Endodermal cell (in vitro differentiated cells): ENCODE results near the gene PSD. TPM values are rescaled to one million over a fixed set of nuclear protein-coding genes. Genes with fewer than 3 reads are reported as not detected.

Experiments
- DNase-seq: peaks from one replicate; pipeline ENCODE4 v3.0.0-alpha.2; 2017
- H3K27ac ChIP-seq: 2 replicates; pipeline ENCODE4 v1.5.1; 2013; ENCODE audit warnings: mild to moderate bottlenecking, low read depth, low read length, moderate library complexity
- H3K27me3 ChIP-seq: 2 replicates; pipeline ENCODE4 v1.6.1; 2013; ENCODE audit warnings: mild to moderate bottlenecking, low read length, moderate library complexity; ENCODE audit not compliant: insufficient read depth, control insufficient read depth, poor library complexity, severe bottlenecking
- H3K36me3 ChIP-seq: 2 replicates; pipeline ENCODE4 v1.7.0; 2013; ENCODE audit warnings: mild to moderate bottlenecking, low read length, moderate library complexity; ENCODE audit not compliant: control insufficient read depth, insufficient read depth
- H3K4me1 ChIP-seq: one replicate; pipeline ENCODE4 v1.7.0; 2013; ENCODE audit warnings: low read length; ENCODE audit not compliant: control insufficient read depth, insufficient read depth
- H3K4me3 ChIP-seq: 2 replicates; pipeline ENCODE4 v1.5.1; 2013; ENCODE audit warnings: mild to moderate bottlenecking, low read length, moderate library complexity
- H3K9ac ChIP-seq: 2 replicates; pipeline ENCODE4 v1.6.1; 2013; ENCODE audit warnings: mild to moderate bottlenecking, low read length, moderate library complexity; ENCODE audit not compliant: poor library complexity, severe bottlenecking; ENCODE audit errors: extremely low read depth
- H3K9me3 ChIP-seq: 2 replicates; pipeline ENCODE4 v1.6.1; 2013; ENCODE audit warnings: mild to moderate bottlenecking, low read length, moderate library complexity; ENCODE audit not compliant: control insufficient read depth
- H3K27ac Mint-ChIP-seq: 2 replicates; pipeline ENCODE4 v1.8.0; 2020; ENCODE audit warnings: mixed read lengths
- H3K27me3 Mint-ChIP-seq: 2 replicates; pipeline ENCODE4 v1.8.0; 2021; ENCODE audit warnings: mild to moderate bottlenecking, mixed read lengths; ENCODE audit not compliant: insufficient read depth
- H3K36me3 Mint-ChIP-seq: 2 replicates; pipeline ENCODE4 v1.8.0; 2020; ENCODE audit warnings: low read depth, mixed read lengths
- H3K4me1 Mint-ChIP-seq: 2 replicates; pipeline ENCODE4 v1.8.0; 2020; ENCODE audit warnings: mixed read lengths
- H3K4me3 Mint-ChIP-seq: 2 replicates; pipeline ENCODE4 v1.8.0; 2020; ENCODE audit warnings: mild to moderate bottlenecking, moderate library complexity, mixed read lengths
- H3K9me3 Mint-ChIP-seq: 2 replicates; pipeline ENCODE4 v1.8.0; 2020; ENCODE audit warnings: mild to moderate bottlenecking, mixed read lengths
- CTCF ChIP-seq: fragments of 200-600 bp; sonication (generic); conservative IDR thresholded peaks from 2 replicates; pipeline ENCODE4 v1.5.0; 2021; ENCODE audit warnings: antibody characterized with exemption, mild to moderate bottlenecking
- WGBS, 2 experiments: methylation state at CpG; one replicate each; pipeline versions ENCODE4 v1.1.5 to v1.1.7; 2013; ENCODE audit warnings: missing lambda C conversion rate in 2 of 2, mixed read lengths in 1 of 2; ENCODE audit not compliant: insufficient coverage in 1 of 2, insufficient read length in 1 of 2; 5-methylcytosine and 5-hydroxymethylcytosine counted together
- total RNA-seq, 2 donors: library from RNA; stranded (reverse); fragmentation: NEBNext Ultra II Directional in 1 of 2; extraction: Animal tissue kit (Norgen Biotek cat#: 25700) in 1 of 2; gene quantifications; 2 replicates in 1 of 2; 3 replicates in 1 of 2; pipeline ENCODE4 v1.2.1, GENCODE V29; 2021

PSD gene
- total RNA-seq, 2 donors from 2014 or later, result 2.8 to 8.3 TPM

DNA sequence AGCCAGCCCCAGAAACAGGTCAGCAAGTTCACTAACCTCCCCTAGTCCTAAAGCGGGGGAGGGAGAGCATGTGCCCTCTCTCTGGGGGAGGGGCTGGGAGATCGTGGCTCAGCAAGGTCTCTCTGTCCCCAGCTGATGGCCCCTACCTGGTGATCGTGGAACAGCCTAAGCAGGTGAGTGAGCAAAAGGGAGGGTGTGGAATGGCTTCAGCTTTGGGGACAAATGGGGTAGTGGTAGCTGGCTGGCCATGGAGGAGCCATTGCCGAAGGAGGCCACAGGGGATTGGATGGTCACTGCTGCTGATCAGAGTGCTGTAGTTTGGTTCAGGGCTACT is 22.3 kb downstream of the PSD start:
- no peak for TF ChIP-seq CTCF
- Mint-ChIP-seq H3K36me3 (peaks cover 18% of the 10 kb centered on the region), H3K4me1 (peaks cover 20% of the 10 kb centered on the region), H3K27ac (peak overlapping the region; percentile 72), H3K9me3 (no peaks in the 10 kb centered on the region), H3K27me3 (peaks cover 28% of the 10 kb centered on the region), H3K4me3 (peak overlapping the region; percentile 70)
- 73 to 80% methylated on average over 2 to 4 of the region's 4 CpGs for WGBS, 2 experiments
- peaks cover 11% of the 10 kb centered on the region for H3K27me3 ChIP-seq
- peak overlapping the region; percentile 89 for H3K4me3 ChIP-seq
- H3K9me3 ChIP-seq, result no peaks in the 10 kb centered on the region
- H3K27ac ChIP-seq, result no peak overlapping the region
- peaks cover 21% of the 10 kb centered on the region for H3K36me3 ChIP-seq
- H3K9ac ChIP-seq, result peak overlapping the region; percentile 59
- peaks cover 7% of the 10 kb centered on the region for H3K4me1 ChIP-seq
- no peak for DNase-seq

DNA sequence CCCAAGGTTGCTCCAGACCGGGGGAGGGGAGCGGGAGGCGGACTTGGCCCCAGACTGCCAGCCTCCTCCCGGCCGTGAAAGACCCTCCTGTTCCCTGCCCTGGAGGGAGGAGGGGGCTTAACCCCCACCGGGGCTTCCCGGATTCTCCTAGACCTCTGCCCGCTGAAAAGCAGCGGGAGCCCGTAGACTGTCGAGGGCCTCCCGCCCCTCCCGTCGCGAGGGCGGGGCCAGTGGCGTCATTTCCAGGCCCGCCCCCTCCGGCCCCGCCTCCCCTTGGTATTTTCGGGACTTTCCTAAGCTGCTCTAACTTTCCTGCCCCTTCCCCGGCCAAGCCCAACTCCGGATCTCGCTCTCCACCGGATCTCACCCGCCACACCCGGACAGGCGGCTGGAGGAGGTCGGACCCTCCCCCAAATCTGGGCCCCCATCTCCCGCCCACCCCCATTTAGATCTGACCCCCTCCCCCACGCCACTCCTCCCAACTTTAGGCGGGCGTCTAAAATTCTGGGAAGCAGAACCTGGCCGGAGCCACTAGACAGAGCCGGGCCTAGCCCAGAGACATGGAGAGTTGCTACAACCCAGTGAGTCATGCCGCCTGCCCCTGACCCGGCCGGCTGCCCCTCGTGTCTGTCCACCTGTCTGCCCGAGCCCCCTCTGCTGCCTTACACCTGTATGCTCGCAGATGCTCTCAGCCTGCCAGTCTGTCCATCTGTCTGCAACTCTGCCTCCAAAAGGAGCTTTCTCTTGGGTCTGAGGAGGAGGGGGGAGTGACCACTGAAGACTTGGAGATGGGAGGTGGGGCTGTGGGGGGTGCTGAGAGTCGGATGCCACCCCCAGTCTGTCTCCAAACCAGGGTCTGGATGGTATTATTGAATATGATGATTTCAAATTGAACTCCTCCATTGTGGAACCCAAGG is 22.9 kb downstream of the PSD start, which contains the start of gene NFKB2:
Gene NFKB2 (plus strand): TSS at position 306 of the 917 bp plus-strand sequence. CDS start 255 bp downstream, at position 561.
- TF ChIP-seq CTCF, result no peak
- Histone ChIP-seq H3K27ac (no peak within 1 kb of the TSS), H3K9ac (peak within 1 kb of the TSS; percentile 59), H3K4me3 (peak within 1 kb of the TSS; percentile 89), H3K9me3 (no peaks in the 10 kb centered on the region), H3K27me3 (peaks cover 11% of the 10 kb centered on the region), H3K36me3 (peaks cover 15% of the 10 kb centered on the region), H3K4me1 (peaks cover 7% of the 10 kb centered on the region)
- peaks cover 28% of the 10 kb centered on the region for H3K27me3 Mint-ChIP-seq
- H3K27ac Mint-ChIP-seq, result peak within 1 kb of the TSS; percentile 72
- no peaks in the 10 kb centered on the region for H3K9me3 Mint-ChIP-seq
- H3K36me3 Mint-ChIP-seq, result peaks cover 15% of the 10 kb centered on the region
- DNase-seq, result peak; percentile 96
- peak within 1 kb of the TSS; percentile 70 for H3K4me3 Mint-ChIP-seq
- peaks cover 20% of the 10 kb centered on the region for H3K4me1 Mint-ChIP-seq
- 2 to 3% methylated on average over 12 to 41 of the region's 42 CpGs for WGBS, 2 experiments

GRCh38 chr10:102394801-102395399 is 23.7 kb downstream of the PSD start:
- no peaks in the 10 kb centered on the region for H3K9me3 Mint-ChIP-seq
- Histone ChIP-seq H3K9ac (peak overlapping the region; percentile 49), H3K36me3 (peaks cover 8% of the 10 kb centered on the region), H3K27ac (no peak overlapping the region), H3K4me3 (peak overlapping the region; percentile 89), H3K27me3 (peaks cover 11% of the 10 kb centered on the region), H3K4me1 (peaks cover 7% of the 10 kb centered on the region), H3K9me3 (no peaks in the 10 kb centered on the region)
- TF ChIP-seq CTCF, result no peak
- WGBS, 2 experiments, result 3 to 4% methylated on average over 18 to 33 of the region's 35 CpGs
- peaks cover 22% of the 10 kb centered on the region for H3K4me1 Mint-ChIP-seq
- no peak for DNase-seq
- peak overlapping the region; percentile 59 for H3K27ac Mint-ChIP-seq
- H3K27me3 Mint-ChIP-seq, result peaks cover 25% of the 10 kb centered on the region
- peaks cover 8% of the 10 kb centered on the region for H3K36me3 Mint-ChIP-seq
- peak overlapping the region; percentile 70 for H3K4me3 Mint-ChIP-seq
